Pons (tissue), 1 donor: ENCODE results near the gene CACNA1A.
A peak's percentile ranks its signal among the peaks of the same experiment; 100 is the strongest.

Source experiments
- DNase-seq: peaks from one replicate; pipeline ENCODE4 v3.0.0-alpha.2; 2016; ENCODE audit warnings: low spot score

The CACNA1A gene

GRCh38 chr19:13309864-13310263 is 196.4 kb downstream of the CACNA1A start:
- DNase-seq, result no peak

- no peak for DNase-seq
Measured at GRCh38 chr19:13303381-13304129, 202.7 kb downstream of the CACNA1A start.

- no peak for DNase-seq
Measured at GRCh38 chr19:13302526-13303270, 203.6 kb downstream of the CACNA1A start.

- DNase-seq, result no peak
Measured at GRCh38 chr19:13301627-13302334, 204.5 kb downstream of the CACNA1A start.

- DNase-seq, result peak; percentile 53
Measured at GRCh38 chr19:13300421-13301030, 205.8 kb downstream of the CACNA1A start.

- no peak for DNase-seq
Measured at GRCh38 chr19:13299838-13300237, 206.4 kb downstream of the CACNA1A start.

- no peak for DNase-seq
Measured at GRCh38 chr19:13298565-13299481, 207.5 kb downstream of the CACNA1A start.

- no peak for DNase-seq
Measured at GRCh38 chr19:13297023-13297422, 209.3 kb downstream of the CACNA1A start.

GRCh38 chr19:13294812-13295567 is 211.3 kb downstream of the CACNA1A start:
- no peak for DNase-seq

GRCh38 chr19:13291913-13292312 is 214.4 kb downstream of the CACNA1A start:
- DNase-seq, result no peak

- DNase-seq, result no peak
Measured at GRCh38 chr19:13290741-13291140, 215.5 kb downstream of the CACNA1A start.

GRCh38 chr19:13289295-13289694 is 217.0 kb downstream of the CACNA1A start:
- DNase-seq, result no peak

GRCh38 chr19:13286195-13286985 is 219.9 kb downstream of the CACNA1A start:
- no peak for DNase-seq

GRCh38 chr19:13284929-13285928 is 221.1 kb downstream of the CACNA1A start:
- no peak for DNase-seq

- DNase-seq, result no peak
Measured at GRCh38 chr19:13283871-13284270, 222.4 kb downstream of the CACNA1A start.

- DNase-seq, result no peak
Measured at GRCh38 chr19:13282486-13283065, 223.7 kb downstream of the CACNA1A start.

- no peak for DNase-seq
Measured at GRCh38 chr19:13281567-13282291, 224.6 kb downstream of the CACNA1A start.
